Uterus (tissue), 4 donors: Measurements from ENCODE around the gene ZSCAN16. TPM values are rescaled to one million over a fixed set of nuclear protein-coding genes. Genes with fewer than 3 reads are reported as not detected.

Experiments used
- DNase-seq, 2 donors: peaks; one replicate each; pipeline ENCODE4 v3.0.0-alpha.2; 2019 to 2020
- H3K27ac ChIP-seq, 2 donors: fragments of 200-600 bp; sonication (generic); 1 replicate in 1 of 2; 2 replicates in 1 of 2; pipeline ENCODE4 v1.5.1; 2016 to 2018
- H3K27me3 ChIP-seq, 2 donors: fragments of 200-600 bp; sonication (generic); one replicate each; pipeline ENCODE4 v1.5.1; 2018 to 2019; ENCODE audit warnings: control low read depth in 1 of 2
- H3K36me3 ChIP-seq, 2 donors: fragments of 200-600 bp; sonication (generic); one replicate each; pipeline ENCODE4 v1.5.1; 2019; ENCODE audit warnings: control low read depth in 1 of 2
- H3K4me1 ChIP-seq, 2 donors: fragments of 200-600 bp; sonication (generic); one replicate each; pipeline ENCODE4 v1.5.1; 2018 to 2019; ENCODE audit warnings: control low read depth in 1 of 2
- H3K4me3 ChIP-seq, 2 donors: fragments of 200-600 bp; sonication (generic); 1 replicate in 1 of 2; 2 replicates in 1 of 2; pipeline ENCODE4 v1.5.1; 2018 to 2019; ENCODE audit warnings: mild to moderate bottlenecking in 1 of 2
- H3K9me3 ChIP-seq, 2 donors: fragments of 200-600 bp; sonication (generic); one replicate each; pipeline ENCODE4 v1.5.1; 2019; ENCODE audit warnings: control low read depth in 1 of 2
- CTCF ChIP-seq, 4 experiments: fragments of 200-600 bp in 2 of 4; fragments of 450-650 bp in 2 of 4; sonication (generic) in 2 of 4; IDR thresholded peaks; one replicate each; pipeline ENCODE4 v1.5.1; 2016 to 2019; ENCODE audit warnings: antibody characterized with exemption in 4 of 4, mild to moderate bottlenecking in 2 of 4, moderate library complexity in 1 of 4
- POLR2A ChIP-seq, 2 donors: fragments of 450-650 bp; IDR thresholded peaks; one replicate each; pipeline ENCODE4 v1.6.1; 2016; ENCODE audit warnings: antibody characterized with exemption in 2 of 2, mild to moderate bottlenecking in 1 of 2, moderate library complexity in 1 of 2
- intact Hi-C: fragments of 100-400 bp; cut with DNase I; formaldehyde crosslinking; loops from one replicate; pipeline ENCODE4 v1.15.1; 2023; ENCODE audit warnings: low total_unique reads
- total RNA-seq, 4 donors: library from RNA; depleted of rRNA in 3 of 4; stranded (reverse); fragments of >200 nt in 3 of 4; gene quantifications; one replicate each; pipeline versions ENCODE4 v1.1.0 to v1.2.4, GENCODE V29; 2014 to 2023
- donor health status: DM: yes; HTN: yes; CAD: no.

Gene ZSCAN16
- total RNA-seq, 4 donors from 2014 or later = 1.8 to 7.9 (median 5.3) TPM; not detected in 1

- TF ChIP-seq CTCF (IDR thresholded peaks at IDR 0.05) (no peak), POLR2A (IDR thresholded peaks at IDR 0.05) (no peak)
Measured at GRCh38 chr6:28139860-28140543, 15.6 kb downstream of the ZSCAN16 start.

GRCh38 chr6:28140616-28141015, 16.2 kb downstream of the ZSCAN16 start:
- H3K27me3 ChIP-seq = no peaks in the 10 kb centered on the region
- no peak overlapping the region for H3K4me3 ChIP-seq
- intact Hi-C loops = no loop called here
- no peaks in the 10 kb centered on the region for H3K9me3 ChIP-seq
- H3K27ac ChIP-seq = no peak overlapping the region
- H3K36me3 ChIP-seq = no peaks in the 10 kb centered on the region
- no peak for TF ChIP-seq POLR2A (IDR thresholded peaks at IDR 0.05)
- TF ChIP-seq CTCF (IDR thresholded peaks at IDR 0.05) = no peak
- DNase-seq = no peak
- peaks cover 0 to 7% of the 10 kb centered on the region in 2 donors for H3K4me1 ChIP-seq

More at GRCh38 chr6:28139860-28140543, 15.6 kb downstream of the ZSCAN16 start:
- intact Hi-C loops = loop anchor here (10.0 kb wide), 1 partner anchor 215 kb away; no protein-coding TSS in a partner anchor
- H3K27me3 ChIP-seq = no peaks in the 10 kb centered on the region
- H3K36me3 ChIP-seq = no peaks in the 10 kb centered on the region
- no peak overlapping the region for H3K27ac ChIP-seq
- DNase-seq = no peak
- H3K9me3 ChIP-seq = no peaks in the 10 kb centered on the region
- no peak overlapping the region for H3K4me3 ChIP-seq
- peaks cover 0 to 7% of the 10 kb centered on the region in 2 donors for H3K4me1 ChIP-seq

- H3K27ac ChIP-seq = peak within 1 kb of the TSS; percentile 70 to 77
- no peaks in the 10 kb centered on the region for H3K27me3 ChIP-seq
- TF ChIP-seq POLR2A (IDR thresholded peaks at IDR 0.05) (no peak), CTCF (IDR thresholded peaks at IDR 0.05) (no peak)
- peaks cover 0 to 7% of the 10 kb centered on the region in 2 donors for H3K4me1 ChIP-seq
- H3K4me3 ChIP-seq = peak within 1 kb of the TSS; percentile 71 to 85
- H3K36me3 ChIP-seq = no peaks in the 10 kb centered on the region
- peak; percentile 75 to 77 for DNase-seq
- no peaks in the 10 kb centered on the region for H3K9me3 ChIP-seq
- intact Hi-C loops = no loop called here
Measured at GRCh38 chr6:28141500-28142329, 17.3 kb downstream of the ZSCAN16 start, which contains the start of gene ZKSCAN8. ZKSCAN8 (plus strand) TSS chr6:28141883; CDS start chr6:28148408, 6,525 bp downstream.

- TF ChIP-seq CTCF (IDR thresholded peaks at IDR 0.05) = no peak
- TF ChIP-seq POLR2A (IDR thresholded peaks at IDR 0.05) = no peak
- no peaks in the 10 kb centered on the region for H3K9me3 ChIP-seq
- H3K36me3 ChIP-seq = no peaks in the 10 kb centered on the region
- no peaks in the 10 kb centered on the region for H3K27me3 ChIP-seq
- no peak for DNase-seq
- H3K4me1 ChIP-seq = peaks cover 0 to 7% of the 10 kb centered on the region in 2 donors
- intact Hi-C loops = no loop called here
- H3K27ac ChIP-seq = peak overlapping the region; percentile 70 to 77
- H3K4me3 ChIP-seq = peak overlapping the region; percentile 71 to 85
Measured at GRCh38 chr6:28142446-28142845, 18.0 kb downstream of the ZSCAN16 start.

GRCh38 chr6:28145231-28145630, 20.8 kb downstream of the ZSCAN16 start:
- no peak for DNase-seq
- H3K4me1 ChIP-seq = peaks cover 0 to 7% of the 10 kb centered on the region in 2 donors
- H3K4me3 ChIP-seq = no peak overlapping the region
- no peaks in the 10 kb centered on the region for H3K36me3 ChIP-seq
- TF ChIP-seq POLR2A (IDR thresholded peaks at IDR 0.05) (no peak), CTCF (IDR thresholded peaks at IDR 0.05) (no peak)
- H3K9me3 ChIP-seq = no peaks in the 10 kb centered on the region
- H3K27me3 ChIP-seq = no peaks in the 10 kb centered on the region
- no peak overlapping the region for H3K27ac ChIP-seq
- intact Hi-C loops = no loop called here
